Pancreas (tissue), 10 donors: Measurements from ENCODE around the gene ZFTA. TPM values are rescaled to one million over a fixed set of nuclear protein-coding genes. Genes with fewer than 3 reads are reported as not detected.
A peak's percentile ranks its signal among the peaks of the same experiment; 100 is the strongest.

Experiments
- ATAC-seq, 4 donors: fragments of 200-7000 bp; cut with Tn5 transposase; one replicate each; pipeline versions ENCODE4 v1.8.0 to v1.9.1; 2020; ENCODE audit warnings: mild to moderate bottlenecking in 4 of 4, moderate library complexity in 4 of 4
- DNase-seq, 6 donors: peaks; one replicate each; pipeline ENCODE4 v3.0.0-alpha.2; 2020
- FAIRE-seq: peaks from 2 replicates; lab custom pipeline; 2012; peaks lifted over from hg19 to GRCh38; lab: Jason Lieb, UNC
- H3K27ac ChIP-seq, 4 donors: fragments of 200-600 bp; sonication (generic); 1 replicate in 3 of 4; 2 replicates in 1 of 4; pipeline versions ENCODE4 v1.5.0 to v1.8.0; 2020
- H3K27me3 ChIP-seq, 4 donors: fragments of 200-600 bp; one replicate each; pipeline ENCODE4 v1.8.0; 2021
- H3K36me3 ChIP-seq, 3 donors: fragments of 200-600 bp; sonication (generic) in 1 of 3; one replicate each; pipeline versions ENCODE4 v1.5.0 to v1.8.0; 2020 to 2021
- H3K4me1 ChIP-seq, 3 donors: fragments of 200-600 bp; one replicate each; pipeline ENCODE4 v1.8.0; 2021
- H3K4me3 ChIP-seq, 4 donors: fragments of 200-600 bp; sonication (generic) in 2 of 4; one replicate each; pipeline versions ENCODE4 v1.5.0 to v1.8.0; 2020 to 2021
- H3K9me3 ChIP-seq, 4 donors: fragments of 200-600 bp; one replicate each; pipeline ENCODE4 v1.8.0; 2021
- CTCF ChIP-seq, 4 donors: fragments of 200-600 bp; sonication (generic) in 3 of 4; IDR thresholded peaks; one replicate each; pipeline versions ENCODE4 v1.5.0 to v1.8.0; 2021; ENCODE audit warnings: antibody characterized with exemption in 4 of 4
- WGBS, 2 donors: extraction: QIAGEN DNeasy Blood & Tissue Kit; methylation state at CpG; one replicate each; pipeline ENCODE4 v1.1.7; 2013; 5-methylcytosine and 5-hydroxymethylcytosine counted together
- intact Hi-C, 3 donors: fragments of 100-400 bp; cut with DNase I; formaldehyde crosslinking; loops; one replicate each; pipeline versions ENCODE4 v1.11.1 to v1.14.2; 2022
- polyA plus RNA-seq, 2 donors: library from polyadenylated mRNA; stranded (reverse); fragments of 200-250 nt; gene quantifications; one replicate each; pipeline ENCODE4 v1.2.3, GENCODE V29; 2013
- total RNA-seq, 6 donors: library from RNA; stranded (reverse); fragmentation: NEBNext Ultra II Directional in 4 of 6; extraction: Animal tissue kit (Norgen Biotek cat#: 25700) in 4 of 6; gene quantifications; one replicate each; pipeline versions ENCODE4 v1.2.1 to v1.2.4, GENCODE V29; 2021 to 2023
- donor health status: healthy with polysubstance abuse.
- donor health status: DM: no; HTN: no; CAD: no; lungs with moderate emphysema.
- donor health status: DM: no; HTN: no; CAD: no.
- donor health status: control.
- donor health status: control.
- donor health status: Bipolar disorder and iron deficiency.
- donor health status: DM: yes; HTN: yes; CAD: no.
- donor health status: DM: no; HTN: no; CAD: no.
- donor health status: DM: no; HTN: no; CAD: no.
- donor health status: DM: yes; HTN: yes; CAD: no.

The ZFTA gene
- total and polyA plus RNA-seq, 8 donors = 4.3 to 11.3 (median 6.5) TPM

GRCh38 chr11:63805844-63806415 is 37.4 kb upstream of the ZFTA start:
- DNase-seq = peak in 1 of 6 donors; percentile 10
- no peak for TF ChIP-seq CTCF (IDR thresholded peaks at IDR 0.05)
- H3K9me3 ChIP-seq = no peaks in the 10 kb centered on the region
- 68 to 80% methylated on average over 9 of the region's 9 CpGs for WGBS, 2 donors
- H3K4me1 ChIP-seq = no peaks in the 10 kb centered on the region
- H3K27me3 ChIP-seq = no peaks in the 10 kb centered on the region
- ATAC-seq = peak in 3 of 4 donors; percentile 19 to 45 (median 38)
- intact Hi-C loops = no loop called here
- no peaks in the 10 kb centered on the region for H3K36me3 ChIP-seq
- FAIRE-seq = no peak
- no peak overlapping the region for H3K4me3 ChIP-seq
- no peak overlapping the region for H3K27ac ChIP-seq

- H3K4me1 ChIP-seq = no peaks in the 10 kb centered on the region
- peak overlapping the region in 1 of 4 donors; percentile 22 for H3K27ac ChIP-seq
- no peak for TF ChIP-seq CTCF (IDR thresholded peaks at IDR 0.05)
- no peaks in the 10 kb centered on the region for H3K9me3 ChIP-seq
- no peak for FAIRE-seq
- intact Hi-C loops = no loop called here
- DNase-seq = peak in 2 of 6 donors; percentile 1 to 17
- WGBS, 2 donors = 33 to 40% methylated on average over 6 of the region's 6 CpGs
- no peaks in the 10 kb centered on the region for H3K36me3 ChIP-seq
- peak; percentile 67 to 89 (median 74) for ATAC-seq
- H3K27me3 ChIP-seq = no peaks in the 10 kb centered on the region
- no peak overlapping the region for H3K4me3 ChIP-seq
These were observed 35.7 kb upstream of the ZFTA start for GRCh38 chr11:63804259-63804658.

- intact Hi-C loops = no loop called here
- WGBS, 2 donors = 86 to 94% methylated on average over 10 of the region's 10 CpGs
- no peak for ATAC-seq
These were observed 34.3 kb upstream of the ZFTA start for GRCh38 chr11:63802637-63803414.

GRCh38 chr11:63800921-63801320 is 32.3 kb upstream of the ZFTA start:
- 87 to 89% methylated on average over 5 of the region's 5 CpGs for WGBS, 2 donors
- intact Hi-C loops = no loop called here
- Histone ChIP-seq H3K27ac (no peak overlapping the region), H3K36me3 (no peaks in the 10 kb centered on the region), H3K4me3 (no peak overlapping the region), H3K9me3 (no peaks in the 10 kb centered on the region), H3K27me3 (no peaks in the 10 kb centered on the region), H3K4me1 (no peaks in the 10 kb centered on the region)
- FAIRE-seq (no peak), DNase-seq (no peak), ATAC-seq (no peak)
- TF ChIP-seq CTCF (IDR thresholded peaks at IDR 0.05) = no peak

More at GRCh38 chr11:63802637-63803414, 34.3 kb upstream of the ZFTA start:
- no peak overlapping the region for H3K27ac ChIP-seq
- no peaks in the 10 kb centered on the region for H3K36me3 ChIP-seq
- no peak overlapping the region for H3K4me3 ChIP-seq
- no peaks in the 10 kb centered on the region for H3K4me1 ChIP-seq
- no peaks in the 10 kb centered on the region for H3K9me3 ChIP-seq
- H3K27me3 ChIP-seq = no peaks in the 10 kb centered on the region
- peak in 1 of 6 donors; percentile 2 for DNase-seq
- no peak for TF ChIP-seq CTCF (IDR thresholded peaks at IDR 0.05)
- no peak for FAIRE-seq

- Histone ChIP-seq H3K9me3 (no peaks in the 10 kb centered on the region), H3K4me1 (no peaks in the 10 kb centered on the region), H3K36me3 (no peaks in the 10 kb centered on the region), H3K27ac (no peak overlapping the region), H3K27me3 (no peaks in the 10 kb centered on the region), H3K4me3 (no peak overlapping the region)
- DNase-seq (no peak), ATAC-seq (no peak), FAIRE-seq (no peak)
- 84 to 87% methylated on average over 11 of the region's 11 CpGs for WGBS, 2 donors
- intact Hi-C loops = no loop called here
- TF ChIP-seq CTCF (IDR thresholded peaks at IDR 0.05) = no peak
These were observed 26.5 kb upstream of the ZFTA start for GRCh38 chr11:63795066-63795465.
